Upper lobe of right lung (tissue), 1 donor: ENCODE data around the gene GYS2. TPM values are rescaled to one million over a fixed set of nuclear protein-coding genes. Genes with fewer than 3 reads are reported as not detected.

Experiments used
- ATAC-seq: fragments of 200-7000 bp; cut with Tn5 transposase; one replicate; pipeline ENCODE4 v1.9.1; 2020; ENCODE audit warnings: mild to moderate bottlenecking, moderate library complexity
- DNase-seq: peaks from one replicate; pipeline ENCODE4 v3.0.0-alpha.2; 2020
- H3K27ac ChIP-seq: fragments of 200-600 bp; one replicate; pipeline ENCODE4 v1.8.0; 2022
- H3K27me3 ChIP-seq: fragments of 200-600 bp; one replicate; pipeline ENCODE4 v1.8.0; 2022; ENCODE audit warnings: mild to moderate bottlenecking
- H3K36me3 ChIP-seq: fragments of 200-600 bp; one replicate; pipeline ENCODE4 v1.8.0; 2022
- H3K4me1 ChIP-seq: fragments of 200-600 bp; one replicate; pipeline ENCODE4 v1.8.0; 2022
- H3K4me3 ChIP-seq: fragments of 200-600 bp; one replicate; pipeline ENCODE4 v1.8.0; 2022; ENCODE audit warnings: mild to moderate bottlenecking
- H3K9me3 ChIP-seq: fragments of 200-600 bp; one replicate; pipeline ENCODE4 v1.8.0; 2022
- CTCF ChIP-seq: fragments of 200-600 bp; IDR thresholded peaks from one replicate; pipeline ENCODE4 v1.8.0; 2022; ENCODE audit warnings: antibody characterized with exemption
- intact Hi-C: fragments of 100-400 bp; cut with DNase I; formaldehyde crosslinking; loops from one replicate; pipeline ENCODE4 v1.11.0; 2022
- total RNA-seq: library from RNA; stranded (reverse); fragmentation: NEBNext Ultra II Directional; extraction: Animal tissue kit (Norgen Biotek cat#: 25700); gene quantifications from one replicate; pipeline ENCODE4 v1.2.1, GENCODE V29; 2021
- donor health status: DM: no; HTN: yes; CAD: no; lungs with severe emphysema.

Gene GYS2
- total RNA-seq, 1 donor from 2014 or later: not detected

DNA sequence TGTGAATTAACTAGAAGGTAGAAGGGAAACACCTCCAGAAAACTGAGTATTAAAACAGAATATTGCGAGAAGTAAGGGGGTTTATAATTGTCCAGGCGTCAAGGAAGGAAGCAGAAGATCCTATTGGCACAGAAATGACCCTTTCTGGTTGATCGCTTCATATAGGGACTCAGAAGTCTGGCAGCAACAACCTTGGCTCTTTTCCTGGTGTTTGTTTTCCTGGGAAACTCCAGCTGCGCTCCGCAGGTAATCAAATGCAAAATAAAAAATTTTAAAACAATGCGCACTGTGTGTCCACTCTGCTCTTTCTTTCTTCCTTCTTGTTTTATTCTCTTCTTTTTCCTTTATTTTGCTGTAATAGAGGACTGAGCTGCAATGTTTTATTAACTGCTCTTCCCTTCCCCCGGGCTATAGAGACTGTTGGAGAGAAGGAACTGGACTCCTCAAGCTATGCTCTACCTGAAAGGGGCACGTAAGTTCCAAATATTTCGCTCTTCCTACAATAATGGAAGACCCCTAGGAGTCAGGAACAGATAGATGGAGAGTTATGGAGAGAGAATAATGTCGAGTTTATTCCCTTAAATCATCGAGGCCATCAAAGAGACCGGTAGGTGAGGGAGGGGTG, 77.8 kb downstream of the GYS2 start:
- Histone ChIP-seq H3K27ac (no peak overlapping the region), H3K36me3 (no peaks in the 10 kb centered on the region), H3K4me3 (peak overlapping the region; percentile 58), H3K4me1 (no peaks in the 10 kb centered on the region), H3K27me3 (no peaks in the 10 kb centered on the region), H3K9me3 (no peaks in the 10 kb centered on the region)
- ATAC-seq: no peak
- intact Hi-C loops: no loop called here
- TF ChIP-seq CTCF: no peak
- DNase-seq: no peak

DNA sequence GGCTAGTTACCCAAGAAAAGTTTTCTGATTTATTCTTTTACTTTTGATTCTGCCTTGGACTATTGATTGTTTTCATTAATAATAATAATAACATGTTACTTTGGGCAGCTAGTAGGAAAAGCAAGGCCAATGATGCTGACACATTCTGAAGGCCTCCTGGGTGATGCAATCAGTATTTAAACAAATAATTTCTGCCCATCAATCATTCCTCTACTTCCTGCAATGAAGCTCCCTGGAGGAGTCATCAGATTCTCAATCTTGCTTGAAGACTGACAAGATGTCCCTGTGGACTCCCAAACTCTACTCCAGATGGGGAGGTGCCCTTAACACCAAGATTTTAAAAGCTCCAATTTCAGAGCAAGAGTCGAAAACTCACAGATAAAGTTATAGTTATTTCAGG, 78.6 kb downstream of the GYS2 start, which contains the start of gene SPX:
TSS of gene SPX (plus strand) at position 244 of the 400 bp plus-strand sequence. CDS start 177 bp downstream, outside the sequence.
- Histone ChIP-seq H3K27ac (no peak within 1 kb of the TSS), H3K36me3 (no peaks in the 10 kb centered on the region), H3K27me3 (no peaks in the 10 kb centered on the region), H3K4me1 (no peaks in the 10 kb centered on the region), H3K9me3 (no peaks in the 10 kb centered on the region), H3K4me3 (peak within 1 kb of the TSS; percentile 58)
- ATAC-seq: no peak
- intact Hi-C loops: no loop called here
- TF ChIP-seq CTCF: no peak
- DNase-seq: no peak

DNA sequence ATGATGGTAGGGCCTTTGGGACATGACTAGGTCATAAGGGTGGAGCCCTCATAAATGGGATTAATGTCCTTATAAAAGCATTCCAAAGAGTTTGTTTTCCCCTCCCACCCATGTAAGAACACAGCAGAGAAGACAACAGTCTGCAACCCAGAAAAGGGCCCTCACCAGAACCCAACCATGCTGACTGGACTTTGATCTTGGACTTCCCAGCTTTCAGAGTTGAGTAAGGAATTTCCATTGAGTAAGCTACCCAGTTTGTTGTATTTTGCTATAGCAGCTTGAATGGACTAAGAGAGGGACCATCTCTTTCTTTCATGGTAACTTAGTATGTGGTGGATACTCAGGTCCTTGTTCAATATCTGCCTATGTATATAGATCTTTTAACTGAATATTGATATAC, 81.5 kb downstream of the GYS2 start:
- H3K4me3 ChIP-seq: no peak overlapping the region
- no peaks in the 10 kb centered on the region for H3K27me3 ChIP-seq
- no peaks in the 10 kb centered on the region for H3K36me3 ChIP-seq
- H3K9me3 ChIP-seq: no peaks in the 10 kb centered on the region
- DNase-seq (no peak), ATAC-seq (no peak)
- TF ChIP-seq CTCF: no peak
- H3K27ac ChIP-seq: no peak overlapping the region
- no peaks in the 10 kb centered on the region for H3K4me1 ChIP-seq
- intact Hi-C loops: no loop called here

GRCh38 chr12:21521541-21521940, 83.1 kb downstream of the GYS2 start:
- no peak overlapping the region for H3K27ac ChIP-seq
- no peaks in the 10 kb centered on the region for H3K4me1 ChIP-seq
- no peak for ATAC-seq
- peaks cover 10% of the 10 kb centered on the region for H3K36me3 ChIP-seq
- H3K4me3 ChIP-seq: no peak overlapping the region
- no peaks in the 10 kb centered on the region for H3K27me3 ChIP-seq
- no peak for TF ChIP-seq CTCF
- intact Hi-C loops: no loop called here
- DNase-seq: no peak
- no peaks in the 10 kb centered on the region for H3K9me3 ChIP-seq

- ATAC-seq (no peak), DNase-seq (no peak)
- H3K27ac ChIP-seq: no peak overlapping the region
- TF ChIP-seq CTCF: no peak
- H3K9me3 ChIP-seq: no peaks in the 10 kb centered on the region
- intact Hi-C loops: no loop called here
- H3K4me3 ChIP-seq: no peak overlapping the region
- H3K27me3 ChIP-seq: no peaks in the 10 kb centered on the region
- H3K36me3 ChIP-seq: peaks cover 40% of the 10 kb centered on the region
- H3K4me1 ChIP-seq: no peaks in the 10 kb centered on the region
Measured at GRCh38 chr12:21518451-21518850, 86.2 kb downstream of the GYS2 start.

DNA sequence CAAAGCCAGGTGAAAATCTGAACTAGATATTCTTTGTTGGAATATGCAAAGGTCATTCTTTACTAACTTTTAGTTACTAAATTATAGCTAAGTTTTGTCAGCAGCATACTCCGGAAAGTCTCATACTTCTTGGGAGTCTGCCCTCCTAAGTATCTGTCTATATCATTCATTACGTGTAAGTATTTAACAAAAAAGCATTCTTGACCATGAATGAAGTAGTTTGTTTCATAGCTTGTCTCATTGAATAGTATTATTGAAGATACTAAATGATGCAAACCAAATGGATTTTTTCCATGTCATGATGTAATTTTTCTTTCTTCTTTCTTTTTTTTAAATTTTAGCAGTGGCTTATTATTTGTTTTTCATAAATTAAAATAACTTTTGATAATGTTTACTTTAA, 88.4 kb downstream of the GYS2 start:
- no peaks in the 10 kb centered on the region for H3K9me3 ChIP-seq
- H3K36me3 ChIP-seq: peaks cover 59% of the 10 kb centered on the region
- H3K27me3 ChIP-seq: no peaks in the 10 kb centered on the region
- H3K4me1 ChIP-seq: no peaks in the 10 kb centered on the region
- intact Hi-C loops: no loop called here
- no peak overlapping the region for H3K4me3 ChIP-seq
- ATAC-seq (no peak), DNase-seq (no peak)
- no peak overlapping the region for H3K27ac ChIP-seq
- TF ChIP-seq CTCF: no peak
